B cell (primary cell): ENCODE data around the gene APOO.

Experiments
- EZH2 ChIP-seq: IDR thresholded peaks from 2 replicates; pipeline ENCODE4 v1.6.1; 2012; ENCODE audit warnings: borderline replicate concordance, low read depth, mild to moderate bottlenecking, moderate library complexity, low read length; ENCODE audit not compliant: insufficient read depth, poor library complexity, severe bottlenecking
- TF ChIP-seq, protein P1 (sequence below): fragments of 200-600 bp; IDR thresholded peaks from one replicate; pipeline ENCODE4 v1.8.0; 2022; ENCODE audit warnings: antibody characterized with exemption, mild to moderate bottlenecking

GRCh38 chrX:23845351-23845817 lies 62.4 kb downstream of the APOO start:
- TF ChIP-seq, protein P1, sequence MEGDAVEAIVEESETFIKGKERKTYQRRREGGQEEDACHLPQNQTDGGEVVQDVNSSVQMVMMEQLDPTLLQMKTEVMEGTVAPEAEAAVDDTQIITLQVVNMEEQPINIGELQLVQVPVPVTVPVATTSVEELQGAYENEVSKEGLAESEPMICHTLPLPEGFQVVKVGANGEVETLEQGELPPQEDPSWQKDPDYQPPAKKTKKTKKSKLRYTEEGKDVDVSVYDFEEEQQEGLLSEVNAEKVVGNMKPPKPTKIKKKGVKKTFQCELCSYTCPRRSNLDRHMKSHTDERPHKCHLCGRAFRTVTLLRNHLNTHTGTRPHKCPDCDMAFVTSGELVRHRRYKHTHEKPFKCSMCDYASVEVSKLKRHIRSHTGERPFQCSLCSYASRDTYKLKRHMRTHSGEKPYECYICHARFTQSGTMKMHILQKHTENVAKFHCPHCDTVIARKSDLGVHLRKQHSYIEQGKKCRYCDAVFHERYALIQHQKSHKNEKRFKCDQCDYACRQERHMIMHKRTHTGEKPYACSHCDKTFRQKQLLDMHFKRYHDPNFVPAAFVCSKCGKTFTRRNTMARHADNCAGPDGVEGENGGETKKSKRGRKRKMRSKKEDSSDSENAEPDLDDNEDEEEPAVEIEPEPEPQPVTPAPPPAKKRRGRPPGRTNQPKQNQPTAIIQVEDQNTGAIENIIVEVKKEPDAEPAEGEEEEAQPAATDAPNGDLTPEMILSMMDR, result no peak
- TF ChIP-seq EZH2, result no peak
